Stimulated activated naive CD4-positive, alpha-beta T cell (primary cell): ENCODE measurements around the gene ZDHHC17.
"Not testable (repeated sequence)": the region's sequence is repeated elsewhere in the genome, so short reads cannot be mapped to it uniquely, and the experiment has no call there.

Experiments
- DNase-seq, 6 experiments: peaks; one replicate each; lab custom pipeline; 2025; lab: John Stamatoyannopoulos, UW

ZDHHC17 gene, protein sequence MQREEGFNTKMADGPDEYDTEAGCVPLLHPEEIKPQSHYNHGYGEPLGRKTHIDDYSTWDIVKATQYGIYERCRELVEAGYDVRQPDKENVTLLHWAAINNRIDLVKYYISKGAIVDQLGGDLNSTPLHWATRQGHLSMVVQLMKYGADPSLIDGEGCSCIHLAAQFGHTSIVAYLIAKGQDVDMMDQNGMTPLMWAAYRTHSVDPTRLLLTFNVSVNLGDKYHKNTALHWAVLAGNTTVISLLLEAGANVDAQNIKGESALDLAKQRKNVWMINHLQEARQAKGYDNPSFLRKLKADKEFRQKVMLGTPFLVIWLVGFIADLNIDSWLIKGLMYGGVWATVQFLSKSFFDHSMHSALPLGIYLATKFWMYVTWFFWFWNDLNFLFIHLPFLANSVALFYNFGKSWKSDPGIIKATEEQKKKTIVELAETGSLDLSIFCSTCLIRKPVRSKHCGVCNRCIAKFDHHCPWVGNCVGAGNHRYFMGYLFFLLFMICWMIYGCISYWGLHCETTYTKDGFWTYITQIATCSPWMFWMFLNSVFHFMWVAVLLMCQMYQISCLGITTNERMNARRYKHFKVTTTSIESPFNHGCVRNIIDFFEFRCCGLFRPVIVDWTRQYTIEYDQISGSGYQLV

DNA sequence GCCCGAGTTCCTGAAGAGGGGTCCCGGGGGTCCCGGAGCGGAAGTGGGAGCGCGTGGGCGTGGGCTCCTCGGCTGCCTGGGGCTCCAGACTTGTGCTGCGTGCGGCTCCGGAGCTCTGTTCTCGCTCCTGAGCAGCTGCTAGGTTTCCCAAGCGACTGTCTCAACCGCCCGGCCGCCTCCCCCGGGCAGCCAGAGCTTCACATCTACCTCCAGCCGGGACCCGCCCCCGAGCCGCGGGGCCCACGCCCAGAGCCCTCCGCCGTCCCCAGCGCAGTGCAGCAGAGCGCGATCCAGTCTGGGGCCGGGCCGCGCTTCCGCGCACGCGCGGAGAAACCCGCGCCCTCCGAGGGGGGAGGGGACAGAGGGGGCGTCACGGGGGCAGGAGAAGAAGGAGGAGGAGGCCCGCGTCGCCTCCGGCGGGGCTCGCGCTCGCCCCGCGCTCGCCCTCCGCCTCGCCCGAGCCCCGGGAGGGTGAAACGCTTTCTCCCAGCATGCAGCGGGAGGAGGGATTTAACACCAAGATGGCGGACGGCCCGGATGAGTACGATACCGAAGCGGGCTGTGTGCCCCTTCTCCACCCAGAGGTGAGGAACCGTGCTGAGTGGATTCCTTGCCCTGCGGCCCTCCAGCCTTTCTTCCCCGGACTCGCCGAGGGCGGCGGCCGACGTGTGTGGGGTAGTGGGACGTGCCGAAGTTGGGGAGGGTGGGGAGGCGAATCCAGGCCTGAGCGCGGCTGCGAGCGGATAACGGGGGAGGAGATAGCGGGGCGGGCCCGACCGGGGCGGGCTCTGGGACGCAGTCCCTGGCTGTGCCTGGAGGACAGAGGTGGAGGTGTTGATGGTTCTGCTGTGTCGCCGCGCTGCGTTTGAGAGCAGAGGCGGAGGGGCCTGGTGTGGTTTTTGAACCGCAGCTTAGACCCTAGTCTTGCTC lies at the start of gene ZDHHC17:
Gene ZDHHC17 (plus strand): TSS at position 370 of the 930 bp plus-strand sequence. CDS start 122 bp downstream, at position 492.
- DNase-seq = peak; percentile 87 to 98 (median 92)

DNA sequence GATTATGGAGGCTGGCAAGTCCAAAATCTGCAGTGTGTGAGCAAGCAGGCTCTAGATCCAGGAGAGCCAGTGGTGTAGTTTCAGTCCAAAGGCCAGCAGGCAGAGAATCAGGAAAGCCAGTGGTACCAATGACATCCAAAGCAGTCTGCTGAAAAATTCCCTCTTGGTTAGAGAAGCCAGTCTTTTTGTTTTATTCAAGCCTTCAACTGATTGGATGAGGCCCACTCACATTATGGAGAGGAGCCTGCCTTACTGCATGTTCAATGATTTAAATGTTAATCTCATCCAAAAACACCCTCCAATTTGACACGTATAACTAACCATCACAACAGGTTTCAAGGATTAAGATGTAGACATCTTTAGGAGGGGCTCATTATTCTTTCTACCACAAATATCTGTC lies 49.5 kb upstream of the ZDHHC17 start:
- DNase-seq = no peak

DNA sequence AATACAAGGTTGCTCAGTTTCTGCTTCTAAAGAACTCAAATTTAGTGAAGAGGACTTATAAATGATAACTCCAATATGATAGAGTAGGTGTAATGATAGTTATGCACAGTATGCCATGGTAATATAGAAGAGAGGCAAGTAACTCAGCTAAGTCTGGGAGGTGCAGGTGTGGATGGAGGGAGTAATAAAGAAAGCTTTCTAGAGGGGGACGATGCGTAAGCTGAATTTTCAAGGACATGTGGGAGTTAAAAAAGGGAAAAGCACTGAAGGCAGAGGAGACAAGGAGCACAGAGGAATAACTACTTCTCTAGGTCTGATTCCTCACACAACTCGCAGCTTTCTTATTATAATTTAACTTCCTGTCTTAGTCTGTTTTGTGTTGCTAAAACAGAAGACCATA lies 49.1 kb upstream of the ZDHHC17 start:
- no peak for DNase-seq

DNA sequence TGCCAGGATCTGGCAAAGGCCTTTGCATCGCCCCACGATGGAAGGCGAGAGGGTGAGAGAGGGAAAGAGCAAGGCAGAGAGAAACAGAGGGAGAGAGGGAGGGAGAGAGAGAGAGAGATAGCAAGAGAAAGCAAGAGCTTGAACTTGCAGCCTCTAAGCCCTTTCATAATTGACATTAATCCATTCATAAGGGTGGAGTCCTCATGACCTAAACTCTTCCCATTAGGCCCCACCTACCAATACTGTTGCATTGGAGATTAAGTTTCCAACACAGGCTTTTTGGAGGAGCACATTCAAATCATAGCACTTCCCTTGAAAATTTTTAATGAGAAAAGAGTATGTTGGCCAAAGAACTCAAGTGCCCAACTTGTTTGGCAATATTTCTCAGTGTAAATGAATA lies 48.6 kb upstream of the ZDHHC17 start:
- no peak for DNase-seq

DNA sequence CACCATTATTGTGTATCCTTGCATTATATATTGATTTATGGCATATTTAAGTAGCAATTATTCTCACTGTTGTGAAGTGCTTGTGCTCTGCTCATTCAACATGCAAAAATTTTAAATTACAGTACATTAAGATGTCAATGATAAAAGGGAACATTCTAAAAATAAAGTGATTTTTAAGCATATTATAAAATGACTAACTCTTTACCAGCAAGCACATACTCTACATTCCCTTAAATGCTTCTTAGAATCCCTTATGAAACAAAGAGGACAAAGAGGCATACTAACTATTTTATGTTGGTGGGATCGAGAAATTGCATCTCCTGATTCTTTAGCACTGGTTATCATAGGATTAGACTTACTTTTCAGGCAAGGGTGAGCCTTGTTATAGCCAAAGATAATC lies 46.6 kb upstream of the ZDHHC17 start:
- DNase-seq = no peak

DNA sequence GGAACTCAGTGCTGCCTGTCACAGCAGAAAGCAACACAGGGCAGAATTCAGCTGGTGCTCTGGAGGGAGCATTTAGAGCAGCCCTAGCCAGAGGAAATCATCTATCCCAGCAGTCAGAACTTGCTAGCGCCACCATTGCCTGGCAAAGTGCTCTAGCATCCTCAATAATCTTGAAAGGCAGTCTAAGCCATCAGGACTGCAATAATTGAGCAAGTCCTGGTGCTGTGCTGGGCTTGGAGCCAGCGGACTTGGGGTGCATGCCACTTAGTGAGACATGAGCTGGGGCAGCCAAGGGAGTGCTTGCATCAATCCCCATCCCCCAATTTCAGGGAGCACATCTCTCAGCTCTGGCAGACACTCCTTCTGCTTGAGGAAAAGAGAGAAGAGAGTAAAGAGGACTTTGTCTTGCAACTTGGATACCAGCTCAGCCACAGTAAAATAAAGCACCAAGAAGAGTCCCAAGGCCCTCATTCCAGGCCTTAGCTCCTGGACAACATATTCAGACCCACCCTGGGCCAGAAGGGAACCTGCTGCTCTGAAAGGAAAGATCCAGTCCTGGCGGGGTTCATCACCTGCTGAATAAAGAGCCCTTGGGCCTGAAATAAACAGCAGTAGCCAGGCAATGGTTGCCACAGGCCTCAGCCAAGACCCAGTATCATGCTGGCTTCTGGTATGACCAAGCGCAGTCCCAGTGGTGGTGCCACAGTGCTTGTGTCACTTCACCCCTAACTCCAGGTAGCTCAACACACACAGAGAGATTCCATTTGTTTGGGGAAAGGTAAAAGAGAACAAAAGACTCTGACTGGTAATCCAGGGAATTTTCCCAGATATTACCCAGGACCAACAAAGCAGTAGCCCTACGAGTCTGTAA lies 44.5 kb upstream of the ZDHHC17 start:
- DNase-seq = no peak

DNA sequence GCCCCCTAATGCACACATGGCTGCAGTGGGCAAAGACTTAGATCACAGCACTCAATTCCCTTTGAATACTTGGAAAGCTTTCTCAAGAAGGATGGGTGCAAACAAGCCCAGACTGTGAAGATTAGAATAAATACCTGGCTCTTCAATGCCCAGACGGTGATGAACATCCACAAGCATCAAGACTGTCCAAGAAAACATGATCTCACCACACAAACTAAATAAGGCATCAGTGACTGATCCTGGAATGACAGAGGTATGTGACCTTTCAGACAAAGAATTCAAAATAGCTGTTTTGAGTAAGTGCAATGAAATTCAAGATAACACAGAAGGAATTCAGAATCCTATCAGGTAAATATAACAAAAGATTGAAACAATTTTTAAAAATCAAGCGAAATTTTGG lies 43.8 kb upstream of the ZDHHC17 start:
- no peak for DNase-seq

DNA sequence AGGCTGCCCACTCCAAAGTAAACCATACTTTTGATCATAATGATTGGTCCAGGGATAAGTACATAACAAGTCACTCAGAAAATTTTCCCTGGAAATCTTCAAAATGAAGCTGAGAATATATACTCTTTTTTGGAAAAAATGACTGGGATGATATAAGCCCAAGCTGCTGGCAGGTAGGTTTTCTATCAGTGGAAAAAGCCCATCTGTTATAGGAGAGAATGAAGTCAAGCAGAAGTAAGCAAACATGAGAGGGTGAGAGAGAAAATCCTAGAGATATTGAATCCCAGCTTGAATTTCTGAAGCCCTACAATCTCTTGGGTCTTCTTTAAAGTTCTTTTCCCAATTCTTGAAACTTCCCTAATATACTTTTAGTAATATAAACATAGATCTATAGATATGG lies 37.3 kb upstream of the ZDHHC17 start:
- DNase-seq = no peak

DNA sequence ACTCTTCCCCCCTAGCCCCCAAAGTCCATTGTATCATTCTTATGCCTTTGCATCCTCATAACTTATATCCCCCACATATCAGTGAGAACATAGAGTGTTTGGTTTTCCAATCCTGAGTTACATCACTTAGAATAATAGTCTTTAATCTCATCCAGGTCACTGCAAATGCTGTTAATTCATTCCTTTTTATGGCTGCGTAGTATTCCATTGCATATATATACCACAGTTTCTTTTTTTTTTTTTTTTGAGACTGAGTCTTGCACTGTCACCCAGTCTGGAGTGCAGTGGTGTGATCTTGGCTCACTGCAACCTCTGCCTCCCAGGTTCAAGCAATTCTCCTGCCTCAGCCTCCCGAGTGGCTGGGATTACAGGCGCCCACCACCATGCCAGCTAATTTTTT lies 31.7 kb upstream of the ZDHHC17 start:
- not testable (repeated sequence) for DNase-seq

DNA sequence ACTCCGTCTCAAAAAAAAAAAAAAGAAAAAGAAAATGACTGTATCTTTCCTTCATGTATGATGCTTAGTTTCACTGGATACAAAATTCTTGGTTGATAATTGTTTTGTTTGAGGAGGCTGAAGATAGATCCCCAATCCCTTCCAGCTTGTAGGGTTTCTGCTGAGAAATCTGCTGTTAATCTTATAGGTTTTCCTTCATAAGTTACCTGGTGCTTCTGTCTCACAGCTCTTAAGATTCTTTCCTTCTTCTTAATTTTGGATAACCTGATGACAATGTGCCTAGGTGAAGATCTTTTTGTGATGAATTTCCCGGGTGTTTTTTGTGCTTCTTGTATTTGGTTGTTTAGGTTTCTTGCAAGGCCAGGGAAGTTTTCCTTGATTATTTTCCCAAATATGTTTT lies 26.2 kb upstream of the ZDHHC17 start:
- not testable (repeated sequence) for DNase-seq

DNA sequence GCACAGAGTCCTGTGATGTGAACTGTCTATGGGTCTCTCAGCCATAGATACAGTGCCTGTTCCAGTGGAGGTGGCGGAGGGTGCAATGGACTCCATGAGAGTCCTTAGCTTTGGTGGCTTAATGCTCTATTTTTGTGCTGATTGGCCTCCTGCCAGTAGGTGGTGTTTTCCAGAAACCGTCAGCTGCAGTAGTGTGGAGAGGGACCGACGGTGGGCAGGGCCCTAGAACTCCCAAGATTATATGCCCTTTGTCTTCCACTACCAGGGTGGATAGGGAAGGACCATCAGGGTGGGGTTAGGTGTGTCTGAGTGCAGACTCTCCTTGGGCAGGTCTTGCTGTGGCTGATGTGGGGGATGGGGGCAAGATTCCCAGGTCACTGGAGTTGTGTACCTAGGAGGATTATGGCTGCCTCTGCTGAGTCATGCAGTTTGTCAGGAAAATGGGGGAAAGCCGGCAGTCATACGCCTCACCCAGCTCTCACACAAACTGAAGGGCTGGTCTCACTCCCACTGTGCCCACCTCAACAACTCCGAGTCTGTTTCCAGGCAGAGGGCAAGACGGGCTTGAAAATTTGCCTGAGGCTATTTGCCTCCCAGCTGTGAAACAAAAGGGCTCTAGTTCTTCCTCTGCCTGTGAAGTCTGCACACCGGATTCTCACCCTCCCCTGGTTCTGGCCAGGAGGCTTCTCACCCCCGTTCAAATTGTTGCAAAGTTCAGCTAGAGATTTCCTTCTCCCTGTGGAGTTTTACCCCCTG lies 24.9 kb upstream of the ZDHHC17 start:
- DNase-seq = no peak

DNA sequence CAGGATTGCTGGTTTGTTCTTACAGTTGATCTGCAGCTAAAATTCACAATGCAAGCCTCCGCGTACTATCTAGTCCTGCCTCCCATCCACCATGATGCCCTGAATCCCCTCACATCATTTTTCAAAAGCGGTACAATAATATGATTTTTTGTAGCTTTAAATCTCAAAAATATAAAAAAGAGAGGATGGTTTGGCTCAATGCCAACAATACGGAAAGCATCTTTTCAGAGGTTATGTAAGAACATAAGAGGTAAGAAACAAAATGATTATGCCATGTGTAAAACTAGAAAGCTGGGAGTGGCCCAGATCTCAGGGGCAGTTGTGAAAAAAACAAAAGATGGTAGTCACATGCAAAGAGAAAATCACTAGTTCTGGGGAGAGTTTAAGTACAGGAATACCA lies 24.0 kb upstream of the ZDHHC17 start:
- no peak for DNase-seq

DNA sequence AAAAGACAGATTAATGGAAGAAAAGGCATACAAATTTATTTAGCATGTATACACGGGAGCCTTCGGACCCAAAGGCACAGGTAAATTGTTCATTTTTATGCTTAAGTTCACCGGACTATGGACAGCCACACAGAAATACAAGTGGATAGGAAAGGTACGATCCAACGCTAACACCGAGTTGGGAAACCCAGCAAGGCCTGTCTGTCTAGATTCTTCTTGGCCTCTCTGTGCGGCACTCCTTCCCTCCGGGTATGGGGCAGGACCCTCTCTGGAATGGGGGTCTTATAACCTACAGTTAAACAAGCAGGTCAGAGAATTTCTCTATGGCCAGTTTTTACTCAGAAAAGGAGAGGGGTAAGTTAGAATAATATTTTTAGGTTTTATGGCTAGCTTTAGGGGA lies 23.4 kb upstream of the ZDHHC17 start:
- DNase-seq = no peak

DNA sequence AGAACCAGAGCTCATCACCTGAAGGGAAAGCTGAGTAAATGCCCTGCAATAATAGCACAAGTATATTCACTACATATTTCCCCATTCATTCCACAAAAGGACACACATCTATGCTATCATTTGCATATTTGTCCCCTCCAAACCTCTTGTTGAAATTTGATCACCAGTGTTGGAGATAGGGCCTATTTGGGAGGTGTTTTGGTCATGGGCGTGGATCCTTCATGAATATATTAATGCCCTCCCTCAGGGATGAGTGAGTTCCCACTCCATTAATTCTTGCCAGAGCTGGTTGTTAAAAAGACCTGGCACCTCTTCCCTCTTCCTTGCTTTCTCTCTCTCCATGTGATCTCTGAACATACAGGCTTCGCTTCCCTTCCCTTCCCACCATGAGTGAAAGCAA lies 18.6 kb upstream of the ZDHHC17 start:
- DNase-seq = no peak

DNA sequence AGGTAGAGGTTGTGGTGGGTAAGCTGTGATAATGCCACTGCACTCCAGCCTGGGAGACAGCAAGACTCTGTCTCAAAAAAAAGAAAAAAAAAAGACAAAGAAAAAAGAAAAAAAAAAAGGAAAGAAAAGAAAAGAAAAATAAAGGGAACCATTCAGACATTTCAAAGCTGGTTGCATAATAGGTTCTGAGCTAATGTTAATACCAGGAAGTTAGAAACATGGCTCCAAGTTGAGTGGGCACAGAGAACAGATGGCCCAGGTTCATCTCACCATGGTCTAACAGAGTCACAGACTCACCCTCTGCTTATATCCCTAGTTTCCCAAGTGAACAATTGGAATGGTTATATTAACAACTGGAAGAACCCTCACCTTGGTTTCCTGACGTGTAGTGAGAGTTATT lies 17.4 kb upstream of the ZDHHC17 start:
- DNase-seq = no peak

DNA sequence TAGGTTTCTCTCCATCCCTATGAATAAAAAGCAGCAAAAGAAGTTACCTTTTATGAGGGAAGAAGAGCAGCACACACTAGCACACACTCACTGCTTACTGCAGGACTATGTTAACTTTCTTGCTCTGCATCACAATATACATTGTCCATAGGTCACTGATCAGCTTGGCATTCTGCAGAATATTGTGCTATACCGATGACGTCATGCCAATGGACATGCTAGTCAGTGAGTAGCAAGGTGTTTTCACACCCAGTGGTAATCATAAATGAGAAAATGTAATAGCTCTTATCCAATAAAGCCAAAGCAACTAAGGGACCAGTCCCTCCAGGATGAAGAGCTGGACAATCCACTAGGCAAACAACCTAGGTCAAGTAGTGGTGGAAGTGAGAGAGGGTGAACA lies 16.7 kb upstream of the ZDHHC17 start:
- DNase-seq = no peak

DNA sequence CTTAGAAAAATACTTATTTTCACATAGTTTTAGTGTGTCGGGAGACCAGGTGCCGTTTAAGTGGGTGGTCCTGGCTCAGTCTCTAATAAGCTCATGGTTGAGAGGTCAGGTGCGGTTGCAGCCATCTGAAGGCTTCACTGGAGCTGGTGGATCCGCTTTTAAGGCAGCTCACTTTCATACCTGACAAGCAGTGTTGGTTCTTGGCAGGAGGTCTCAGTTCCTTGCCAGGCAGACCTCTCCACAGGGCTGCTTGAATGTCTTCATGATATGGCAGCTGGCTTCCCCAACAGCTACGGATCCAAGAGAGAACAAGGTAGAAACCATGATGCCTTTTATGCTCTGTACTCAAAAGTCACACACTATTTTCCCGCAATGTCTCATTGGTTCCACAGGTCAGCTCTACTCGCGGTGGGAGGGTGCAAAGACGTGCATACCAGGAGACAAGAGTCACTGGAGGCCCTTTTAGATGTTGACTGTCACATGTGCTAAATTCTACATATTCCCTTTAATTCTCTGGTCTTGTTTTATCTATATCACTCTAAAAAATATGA lies 8.0 kb upstream of the ZDHHC17 start:
- DNase-seq = no peak

DNA sequence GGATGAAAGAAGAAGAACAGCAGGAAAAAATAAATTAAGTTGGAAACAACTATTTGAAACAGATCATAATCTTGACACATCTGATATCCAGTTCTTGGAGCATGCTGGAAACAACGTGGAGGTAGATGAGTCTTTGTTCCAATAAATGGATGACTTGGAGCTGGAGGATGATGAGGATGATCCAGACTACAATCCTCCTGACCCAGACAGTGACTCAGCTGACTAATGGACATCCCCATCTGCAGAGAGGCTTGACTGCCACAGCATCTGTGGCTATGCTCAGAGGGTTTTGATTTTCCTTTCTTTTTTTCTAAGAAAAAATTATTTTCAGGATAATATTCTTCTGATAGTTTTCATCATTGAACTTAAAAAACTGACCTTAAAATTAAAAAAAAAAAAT lies 6.2 kb upstream of the ZDHHC17 start:
- DNase-seq = no peak

DNA sequence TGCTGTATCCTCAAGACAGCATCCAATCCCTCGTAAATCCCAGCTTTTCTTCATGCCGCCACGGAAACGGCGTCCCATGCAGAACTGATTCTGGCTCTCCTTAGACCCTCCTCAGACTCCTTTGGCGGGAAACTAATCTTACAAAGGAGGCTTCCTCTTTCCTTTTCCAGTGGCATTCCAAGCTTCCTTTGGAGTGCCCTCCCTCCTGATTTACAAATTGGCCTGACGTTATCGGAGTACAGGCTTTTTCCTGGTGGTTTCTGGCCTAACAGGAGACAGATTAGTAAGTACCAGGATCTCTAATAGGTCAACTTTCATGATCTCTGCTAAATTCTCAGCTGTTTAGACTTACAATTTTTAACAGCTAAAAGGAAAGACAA lies 1.3 kb upstream of the ZDHHC17 start:
- no peak for DNase-seq

DNA sequence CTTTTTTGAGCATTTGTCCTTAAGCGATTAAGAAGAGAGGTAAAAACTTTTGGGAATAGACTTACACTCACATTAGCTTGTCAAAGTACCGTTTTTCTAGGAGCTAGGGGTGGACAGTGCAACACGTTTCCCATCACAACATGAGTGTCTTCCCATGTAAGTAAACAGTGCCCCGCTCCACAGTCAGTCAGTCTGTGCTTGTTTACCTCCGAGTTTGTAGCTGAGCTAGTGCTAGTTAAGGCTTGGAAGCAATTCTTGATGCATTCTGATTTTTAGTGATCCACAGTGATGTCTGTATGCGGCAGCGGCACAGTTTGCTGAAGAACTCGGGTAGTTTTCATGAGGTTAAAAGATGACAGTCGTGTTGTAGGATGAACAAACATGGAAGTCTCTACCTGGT lies 941 bp downstream of the ZDHHC17 start:
- DNase-seq = peak in 2 of 6 experiments; percentile 6 to 27

DNA sequence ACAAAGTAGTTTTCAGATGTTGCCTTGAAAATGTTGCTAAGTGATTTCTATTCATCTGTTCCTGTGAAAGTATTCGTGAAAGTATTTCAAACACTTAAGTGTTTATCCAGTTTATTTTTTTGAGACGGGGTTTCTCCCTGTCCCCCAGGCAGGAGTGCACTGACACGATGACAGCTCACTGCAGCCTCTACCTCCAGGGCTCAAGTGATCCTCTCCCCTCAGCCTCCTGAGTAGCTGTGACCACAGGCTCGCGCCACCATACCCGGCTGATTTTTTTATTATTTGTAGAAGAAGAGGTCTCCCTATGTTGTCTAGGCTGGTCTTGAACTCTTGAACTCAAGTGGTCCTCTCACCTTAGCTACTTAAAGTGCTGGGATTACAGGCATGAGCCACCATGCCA lies 1.7 kb downstream of the ZDHHC17 start:
- DNase-seq = no peak
